ENCODE results near the gene ERG. TPM values are rescaled to one million over a fixed set of nuclear protein-coding genes. Genes with fewer than 3 reads are reported as not detected.
A peak's percentile ranks its signal among the peaks of the same experiment; 100 is the strongest.

Gene ERG
- total and polyA plus RNA-seq, 2 of the 8 experiments (the other 6 are each of a cell fraction or from before 2014, with no cell fraction given), result 1.0 to 3.0 TPM

DNA sequence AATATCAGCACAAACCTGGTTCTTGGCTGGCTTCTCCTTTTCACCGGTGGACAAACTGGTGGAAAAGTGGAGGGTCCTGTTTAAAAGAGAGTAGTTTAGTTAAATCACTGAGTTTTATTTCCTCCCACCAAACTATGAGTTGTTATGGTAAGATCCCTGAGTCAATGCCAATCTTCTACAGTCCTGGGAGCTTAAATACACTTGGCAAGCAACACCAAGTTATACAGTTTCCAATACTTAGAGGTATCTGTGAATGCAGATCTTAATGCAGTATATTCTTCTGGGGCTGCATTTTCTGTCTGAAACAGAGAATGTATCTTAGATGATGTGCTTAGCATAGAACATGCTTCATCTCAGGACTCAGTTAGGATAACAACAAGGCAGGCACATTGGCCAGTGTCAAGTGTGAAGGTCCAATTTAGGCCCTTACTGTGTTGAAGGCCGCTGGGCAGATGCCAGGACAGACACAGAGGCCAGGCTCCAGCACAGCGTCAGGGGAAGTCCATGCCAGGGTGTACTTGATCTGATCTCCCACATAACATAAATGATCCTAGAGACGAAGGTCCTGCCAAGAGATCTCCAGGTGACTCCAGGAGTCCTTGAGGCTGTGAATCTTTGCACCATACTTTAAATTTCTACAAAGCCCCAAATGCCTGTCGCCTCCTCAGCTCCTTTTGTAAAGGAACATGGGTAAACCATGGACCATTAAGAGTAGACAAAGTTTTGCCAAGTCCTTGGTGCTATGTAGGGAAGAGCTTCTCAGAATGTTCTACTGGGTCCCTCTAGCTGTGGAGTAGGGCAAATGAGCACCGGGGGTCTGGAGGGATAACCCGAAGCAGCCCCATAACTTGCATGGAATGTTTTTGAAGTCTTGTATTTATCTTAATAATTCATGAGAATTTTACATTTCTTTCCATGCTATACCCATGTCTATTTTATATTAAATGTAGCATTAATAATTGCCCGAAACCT lies 164.7 kb downstream of the ERG start (continued):
- TF ChIP-seq, protein P1, sequence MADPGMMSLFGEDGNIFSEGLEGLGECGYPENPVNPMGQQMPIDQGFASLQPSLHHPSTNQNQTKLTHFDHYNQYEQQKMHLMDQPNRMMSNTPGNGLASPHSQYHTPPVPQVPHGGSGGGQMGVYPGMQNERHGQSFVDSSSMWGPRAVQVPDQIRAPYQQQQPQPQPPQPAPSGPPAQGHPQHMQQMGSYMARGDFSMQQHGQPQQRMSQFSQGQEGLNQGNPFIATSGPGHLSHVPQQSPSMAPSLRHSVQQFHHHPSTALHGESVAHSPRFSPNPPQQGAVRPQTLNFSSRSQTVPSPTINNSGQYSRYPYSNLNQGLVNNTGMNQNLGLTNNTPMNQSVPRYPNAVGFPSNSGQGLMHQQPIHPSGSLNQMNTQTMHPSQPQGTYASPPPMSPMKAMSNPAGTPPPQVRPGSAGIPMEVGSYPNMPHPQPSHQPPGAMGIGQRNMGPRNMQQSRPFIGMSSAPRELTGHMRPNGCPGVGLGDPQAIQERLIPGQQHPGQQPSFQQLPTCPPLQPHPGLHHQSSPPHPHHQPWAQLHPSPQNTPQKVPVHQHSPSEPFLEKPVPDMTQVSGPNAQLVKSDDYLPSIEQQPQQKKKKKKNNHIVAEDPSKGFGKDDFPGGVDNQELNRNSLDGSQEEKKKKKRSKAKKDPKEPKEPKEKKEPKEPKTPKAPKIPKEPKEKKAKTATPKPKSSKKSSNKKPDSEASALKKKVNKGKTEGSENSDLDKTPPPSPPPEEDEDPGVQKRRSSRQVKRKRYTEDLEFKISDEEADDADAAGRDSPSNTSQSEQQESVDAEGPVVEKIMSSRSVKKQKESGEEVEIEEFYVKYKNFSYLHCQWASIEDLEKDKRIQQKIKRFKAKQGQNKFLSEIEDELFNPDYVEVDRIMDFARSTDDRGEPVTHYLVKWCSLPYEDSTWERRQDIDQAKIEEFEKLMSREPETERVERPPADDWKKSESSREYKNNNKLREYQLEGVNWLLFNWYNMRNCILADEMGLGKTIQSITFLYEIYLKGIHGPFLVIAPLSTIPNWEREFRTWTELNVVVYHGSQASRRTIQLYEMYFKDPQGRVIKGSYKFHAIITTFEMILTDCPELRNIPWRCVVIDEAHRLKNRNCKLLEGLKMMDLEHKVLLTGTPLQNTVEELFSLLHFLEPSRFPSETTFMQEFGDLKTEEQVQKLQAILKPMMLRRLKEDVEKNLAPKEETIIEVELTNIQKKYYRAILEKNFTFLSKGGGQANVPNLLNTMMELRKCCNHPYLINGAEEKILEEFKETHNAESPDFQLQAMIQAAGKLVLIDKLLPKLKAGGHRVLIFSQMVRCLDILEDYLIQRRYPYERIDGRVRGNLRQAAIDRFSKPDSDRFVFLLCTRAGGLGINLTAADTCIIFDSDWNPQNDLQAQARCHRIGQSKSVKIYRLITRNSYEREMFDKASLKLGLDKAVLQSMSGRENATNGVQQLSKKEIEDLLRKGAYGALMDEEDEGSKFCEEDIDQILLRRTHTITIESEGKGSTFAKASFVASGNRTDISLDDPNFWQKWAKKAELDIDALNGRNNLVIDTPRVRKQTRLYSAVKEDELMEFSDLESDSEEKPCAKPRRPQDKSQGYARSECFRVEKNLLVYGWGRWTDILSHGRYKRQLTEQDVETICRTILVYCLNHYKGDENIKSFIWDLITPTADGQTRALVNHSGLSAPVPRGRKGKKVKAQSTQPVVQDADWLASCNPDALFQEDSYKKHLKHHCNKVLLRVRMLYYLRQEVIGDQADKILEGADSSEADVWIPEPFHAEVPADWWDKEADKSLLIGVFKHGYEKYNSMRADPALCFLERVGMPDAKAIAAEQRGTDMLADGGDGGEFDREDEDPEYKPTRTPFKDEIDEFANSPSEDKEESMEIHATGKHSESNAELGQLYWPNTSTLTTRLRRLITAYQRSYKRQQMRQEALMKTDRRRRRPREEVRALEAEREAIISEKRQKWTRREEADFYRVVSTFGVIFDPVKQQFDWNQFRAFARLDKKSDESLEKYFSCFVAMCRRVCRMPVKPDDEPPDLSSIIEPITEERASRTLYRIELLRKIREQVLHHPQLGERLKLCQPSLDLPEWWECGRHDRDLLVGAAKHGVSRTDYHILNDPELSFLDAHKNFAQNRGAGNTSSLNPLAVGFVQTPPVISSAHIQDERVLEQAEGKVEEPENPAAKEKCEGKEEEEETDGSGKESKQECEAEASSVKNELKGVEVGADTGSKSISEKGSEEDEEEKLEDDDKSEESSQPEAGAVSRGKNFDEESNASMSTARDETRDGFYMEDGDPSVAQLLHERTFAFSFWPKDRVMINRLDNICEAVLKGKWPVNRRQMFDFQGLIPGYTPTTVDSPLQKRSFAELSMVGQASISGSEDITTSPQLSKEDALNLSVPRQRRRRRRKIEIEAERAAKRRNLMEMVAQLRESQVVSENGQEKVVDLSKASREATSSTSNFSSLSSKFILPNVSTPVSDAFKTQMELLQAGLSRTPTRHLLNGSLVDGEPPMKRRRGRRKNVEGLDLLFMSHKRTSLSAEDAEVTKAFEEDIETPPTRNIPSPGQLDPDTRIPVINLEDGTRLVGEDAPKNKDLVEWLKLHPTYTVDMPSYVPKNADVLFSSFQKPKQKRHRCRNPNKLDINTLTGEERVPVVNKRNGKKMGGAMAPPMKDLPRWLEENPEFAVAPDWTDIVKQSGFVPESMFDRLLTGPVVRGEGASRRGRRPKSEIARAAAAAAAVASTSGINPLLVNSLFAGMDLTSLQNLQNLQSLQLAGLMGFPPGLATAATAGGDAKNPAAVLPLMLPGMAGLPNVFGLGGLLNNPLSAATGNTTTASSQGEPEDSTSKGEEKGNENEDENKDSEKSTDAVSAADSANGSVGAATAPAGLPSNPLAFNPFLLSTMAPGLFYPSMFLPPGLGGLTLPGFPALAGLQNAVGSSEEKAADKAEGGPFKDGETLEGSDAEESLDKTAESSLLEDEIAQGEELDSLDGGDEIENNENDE (IDR thresholded peaks at IDR 0.05; ENCODE audit: insufficient replicate concordance, low read length), result no peak
- TF ChIP-seq, protein P2, sequence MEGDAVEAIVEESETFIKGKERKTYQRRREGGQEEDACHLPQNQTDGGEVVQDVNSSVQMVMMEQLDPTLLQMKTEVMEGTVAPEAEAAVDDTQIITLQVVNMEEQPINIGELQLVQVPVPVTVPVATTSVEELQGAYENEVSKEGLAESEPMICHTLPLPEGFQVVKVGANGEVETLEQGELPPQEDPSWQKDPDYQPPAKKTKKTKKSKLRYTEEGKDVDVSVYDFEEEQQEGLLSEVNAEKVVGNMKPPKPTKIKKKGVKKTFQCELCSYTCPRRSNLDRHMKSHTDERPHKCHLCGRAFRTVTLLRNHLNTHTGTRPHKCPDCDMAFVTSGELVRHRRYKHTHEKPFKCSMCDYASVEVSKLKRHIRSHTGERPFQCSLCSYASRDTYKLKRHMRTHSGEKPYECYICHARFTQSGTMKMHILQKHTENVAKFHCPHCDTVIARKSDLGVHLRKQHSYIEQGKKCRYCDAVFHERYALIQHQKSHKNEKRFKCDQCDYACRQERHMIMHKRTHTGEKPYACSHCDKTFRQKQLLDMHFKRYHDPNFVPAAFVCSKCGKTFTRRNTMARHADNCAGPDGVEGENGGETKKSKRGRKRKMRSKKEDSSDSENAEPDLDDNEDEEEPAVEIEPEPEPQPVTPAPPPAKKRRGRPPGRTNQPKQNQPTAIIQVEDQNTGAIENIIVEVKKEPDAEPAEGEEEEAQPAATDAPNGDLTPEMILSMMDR (IDR thresholded peaks at IDR 0.05; ENCODE audit: control extremely low read depth in 1 of 3, insufficient read depth in 1 of 3, low read depth in 1 of 3, low read length in 3 of 3), result peak; percentile 44 to 53 (median 47); a peak in 3 of 4 replicates
- TF ChIP-seq NANOG (IDR thresholded peaks at IDR 0.05; ENCODE audit: insufficient read depth, low read depth, low read length, poor library complexity, severe bottlenecking), result no peak

Data from H1 (cell line).